Gastrocnemius medialis (tissue), 4 donors: ENCODE results near the gene ZFHX3. TPM values are rescaled to one million over a fixed set of nuclear protein-coding genes. Genes with fewer than 3 reads are reported as not detected.
A peak's percentile ranks its signal among the peaks of the same experiment; 100 is the strongest.

Experiments
- ATAC-seq, 2 donors: fragments of 150-250 bp; one replicate each; pipeline ENCODE4 v1.9.1; 2016
- DNase-seq, 2 donors: peaks; one replicate each; pipeline ENCODE4 v3.0.0-alpha.2; 2019
- H3K27ac ChIP-seq, 4 donors: fragments of 200-600 bp; sonication (generic); 1 replicate in 1 of 4; 2 replicates in 3 of 4; pipeline ENCODE4 v1.5.1; 2016 to 2018; ENCODE audit warnings: mild to moderate bottlenecking in 2 of 4, moderate library complexity in 1 of 4
- H3K27me3 ChIP-seq, 3 donors: fragments of 200-600 bp; sonication (generic) in 2 of 3; 1 replicate in 1 of 3; 2 replicates in 2 of 3; pipeline versions ENCODE4 v1.5.1 to v1.6.0; 2016 to 2019; ENCODE audit warnings: mild to moderate bottlenecking in 1 of 3, moderate library complexity in 1 of 3
- H3K36me3 ChIP-seq, 2 donors: fragments of 200-600 bp; sonication (generic) in 1 of 2; one replicate each; pipeline ENCODE4 v1.5.1; 2017 to 2018
- H3K4me1 ChIP-seq, 2 donors: fragments of 200-600 bp; sonication (generic) in 1 of 2; one replicate each; pipeline ENCODE4 v1.5.1; 2016 to 2017; ENCODE audit warnings: mild to moderate bottlenecking in 2 of 2
- H3K4me3 ChIP-seq, 4 donors: fragments of 200-600 bp; sonication (generic) in 3 of 4; 1 replicate in 1 of 4; 2 replicates in 3 of 4; pipeline ENCODE4 v1.5.1; 2016 to 2019; ENCODE audit warnings: mild to moderate bottlenecking in 2 of 4
- H3K9me3 ChIP-seq, 3 donors: fragments of 200-600 bp; sonication (generic) in 2 of 3; 1 replicate in 1 of 3; 2 replicates in 2 of 3; pipeline ENCODE4 v1.5.1; 2016 to 2019
- CTCF ChIP-seq, 5 experiments: fragments of 450-650 bp in 3 of 5; fragments of 200-600 bp in 2 of 5; sonication (generic) in 2 of 5; IDR thresholded peaks in 4 of 5; conservative IDR thresholded peaks in 1 of 5; 1 replicate in 4 of 5; 2 replicates in 1 of 5; pipeline ENCODE4 v1.5.1; 2016 to 2019; ENCODE audit warnings: antibody characterized with exemption in 5 of 5, mild to moderate bottlenecking in 3 of 5, moderate library complexity in 3 of 5
- POLR2A ChIP-seq, 2 donors: fragments of 450-650 bp; IDR thresholded peaks; one replicate each; pipeline ENCODE4 v1.6.1; 2017; ENCODE audit warnings: antibody characterized with exemption in 2 of 2, mild to moderate bottlenecking in 2 of 2, moderate library complexity in 2 of 2
- in situ Hi-C, 4 donors: fragments of 200-750 bp; cut with MboI; loops; one replicate each; pipeline versions ENCODE4 v1.15.0 to v1.8.0; 2017; ENCODE audit warnings: low sequenced_read_pairs in 4 of 4
- intact Hi-C: fragments of 100-400 bp; cut with DNase I; formaldehyde crosslinking; loops from one replicate; pipeline ENCODE4 v1.15.1; 2023; ENCODE audit warnings: low total_unique reads
- total RNA-seq, 4 donors: library from RNA; depleted of rRNA; stranded (reverse); fragments of >200 nt; gene quantifications; one replicate each; pipeline versions ENCODE4 v1.1.0 to v1.2.3, GENCODE V29; 2016

The ZFHX3 gene
- total RNA-seq, 4 donors from 2014 or later = 14.0 to 28.5 (median 27.3) TPM

GRCh38 chr16:72844225-72844920 lies 203.6 kb downstream of the ZFHX3 start:
- H3K36me3 ChIP-seq = no peaks in the 10 kb centered on the region
- H3K27me3 ChIP-seq = no peaks in the 10 kb centered on the region
- peak overlapping the region in 1 of 4 donors; percentile 23 for H3K27ac ChIP-seq
- TF ChIP-seq POLR2A (IDR thresholded peaks at IDR 0.05) (no peak), CTCF (IDR thresholded peaks at IDR 0.05 in 4 of 5, conservative IDR thresholded peaks at IDR 0.05 in 1 of 5) (no peak)
- DNase-seq (no peak), ATAC-seq (no peak)
- H3K9me3 ChIP-seq = no peaks in the 10 kb centered on the region
- no peak overlapping the region for H3K4me3 ChIP-seq
- in situ Hi-C loops = loop anchor here in 2 of 4 donors (25.0 kb wide), 1 partner anchor 218 kb away; no protein-coding TSS in a partner anchor
- intact Hi-C loops = no loop called here
- peaks cover 62 to 64% of the 10 kb centered on the region in 2 donors for H3K4me1 ChIP-seq

GRCh38 chr16:72841506-72841905 lies 206.4 kb downstream of the ZFHX3 start:
- peaks cover 36 to 39% of the 10 kb centered on the region in 2 donors for H3K4me1 ChIP-seq
- intact Hi-C loops (no loop called here), in situ Hi-C loops (loop anchor here in 2 of 4 donors (25.0 kb wide), 1 partner anchor 221 kb away; no protein-coding TSS in a partner anchor)
- no peaks in the 10 kb centered on the region for H3K27me3 ChIP-seq
- no peak for DNase-seq
- H3K4me3 ChIP-seq = no peak overlapping the region
- no peak for ATAC-seq
- no peaks in the 10 kb centered on the region for H3K36me3 ChIP-seq
- no peak for TF ChIP-seq POLR2A (IDR thresholded peaks at IDR 0.05)
- no peaks in the 10 kb centered on the region for H3K9me3 ChIP-seq
- H3K27ac ChIP-seq = no peak overlapping the region

- TF ChIP-seq CTCF (IDR thresholded peaks at IDR 0.05 in 4 of 5, conservative IDR thresholded peaks at IDR 0.05 in 1 of 5) = no peak
- TF ChIP-seq POLR2A (IDR thresholded peaks at IDR 0.05) = no peak
- ATAC-seq = no peak
- no peaks in the 10 kb centered on the region for H3K27me3 ChIP-seq
- H3K4me3 ChIP-seq = no peak overlapping the region
- H3K9me3 ChIP-seq = no peaks in the 10 kb centered on the region
- peaks cover 31 to 39% of the 10 kb centered on the region in 2 donors for H3K4me1 ChIP-seq
- intact Hi-C loops (no loop called here), in situ Hi-C loops (loop anchor here in 2 of 4 donors (25.0 kb wide), 1 partner anchor 221 kb away; no protein-coding TSS in a partner anchor)
- no peaks in the 10 kb centered on the region for H3K36me3 ChIP-seq
- no peak for DNase-seq
- no peak overlapping the region for H3K27ac ChIP-seq
Measured at GRCh38 chr16:72840631-72841381, 207.1 kb downstream of the ZFHX3 start.

- DNase-seq (no peak), ATAC-seq (no peak)
- Histone ChIP-seq H3K27ac (no peak overlapping the region), H3K27me3 (no peaks in the 10 kb centered on the region), H3K36me3 (no peaks in the 10 kb centered on the region), H3K4me3 (no peak overlapping the region), H3K4me1 (peaks cover 25 to 31% of the 10 kb centered on the region in 2 donors), H3K9me3 (no peaks in the 10 kb centered on the region)
- in situ Hi-C loops = loop anchor here (10.0 to 25.0 kb wide), 4 partner anchors 216 to 356 kb away; no protein-coding TSS in a partner anchor
- TF ChIP-seq CTCF (IDR thresholded peaks at IDR 0.05 in 4 of 5, conservative IDR thresholded peaks at IDR 0.05 in 1 of 5) (no peak), POLR2A (IDR thresholded peaks at IDR 0.05) (no peak)
- intact Hi-C loops = loop anchor here (5.0 kb wide), 1 partner anchor 53 kb away; no protein-coding TSS in a partner anchor
Measured at GRCh38 chr16:72838951-72839350, 209.0 kb downstream of the ZFHX3 start.

GRCh38 chr16:72838586-72838910 lies 209.4 kb downstream of the ZFHX3 start:
- no peak for ATAC-seq
- no peak overlapping the region for H3K27ac ChIP-seq
- intact Hi-C loops (loop anchor here (5.0 kb wide), 1 partner anchor 54 kb away; no protein-coding TSS in a partner anchor), in situ Hi-C loops (loop anchor here (10.0 to 25.0 kb wide), 4 partner anchors 216 to 356 kb away; no protein-coding TSS in a partner anchor)
- TF ChIP-seq CTCF (IDR thresholded peaks at IDR 0.05 in 4 of 5, conservative IDR thresholded peaks at IDR 0.05 in 1 of 5) (no peak), POLR2A (IDR thresholded peaks at IDR 0.05) (no peak)
- DNase-seq = no peak
- H3K4me3 ChIP-seq = no peak overlapping the region
- no peaks in the 10 kb centered on the region for H3K36me3 ChIP-seq
- H3K4me1 ChIP-seq = peaks cover 29 to 35% of the 10 kb centered on the region in 2 donors
- H3K9me3 ChIP-seq = no peaks in the 10 kb centered on the region
- no peaks in the 10 kb centered on the region for H3K27me3 ChIP-seq
